Neural cell (in vitro differentiated cells): ENCODE data around the gene BST2. TPM values are rescaled to one million over a fixed set of nuclear protein-coding genes. Genes with fewer than 3 reads are reported as not detected.
A peak's percentile ranks its signal among the peaks of the same experiment; 100 is the strongest.

ENCODE experiments used
- H2AFZ ChIP-seq: fragments of 200-600, 300-800 bp; sonication (generic), shearing (Covaris generic); 2 replicates; pipeline ENCODE4 v1.6.0; 2014; ENCODE audit warnings: low read depth, mild to moderate bottlenecking, antibody characterized with exemption, low read length, moderate library complexity
- H3F3A ChIP-seq: fragments of 200-600 bp; shearing (Covaris generic); 2 replicates; pipeline ENCODE4 v1.6.1; 2016; ENCODE audit warnings: mild to moderate bottlenecking, moderate library complexity, mixed read lengths, antibody characterized with exemption, low read length; ENCODE audit not compliant: insufficient read depth, poor library complexity, severe bottlenecking
- H3K27ac ChIP-seq: fragments of 200-600, 300-800 bp; sonication (generic), shearing (Covaris generic); 2 replicates; pipeline ENCODE4 v1.5.1; 2014; ENCODE audit warnings: mild to moderate bottlenecking, low read length, moderate library complexity
- H3K27me3 ChIP-seq: fragments of 300-800, 200-600 bp; sonication (generic), shearing (Covaris generic); 2 replicates; pipeline ENCODE4 v1.6.0; 2014; ENCODE audit warnings: mild to moderate bottlenecking, low read depth, low read length, moderate library complexity; ENCODE audit not compliant: insufficient read depth
- H3K36me3 ChIP-seq: fragments of 300-800, 200-600 bp; sonication (generic), shearing (Covaris generic); 2 replicates; pipeline ENCODE4 v1.5.1; 2014; ENCODE audit warnings: mild to moderate bottlenecking, antibody characterized with exemption, low read length, moderate library complexity; ENCODE audit not compliant: insufficient read depth
- H3K4me2 ChIP-seq: fragments of 300-800, 200-600 bp; sonication (generic), shearing (Covaris generic); 2 replicates; pipeline ENCODE4 v1.6.0; 2014; ENCODE audit warnings: mild to moderate bottlenecking, low read length
- H3K4me3 ChIP-seq: fragments of 300-800, 200-600 bp; sonication (generic), shearing (Covaris generic); 2 replicates; pipeline ENCODE4 v1.5.1; 2014; ENCODE audit warnings: mild to moderate bottlenecking, low read length, moderate library complexity
- H3K79me2 ChIP-seq: fragments of 200-600 bp; shearing (Covaris generic); replicated peaks from 2 replicates; pipeline ENCODE4 v1.6.0; 2014; ENCODE audit warnings: mild to moderate bottlenecking, low read length, moderate library complexity; ENCODE audit not compliant: insufficient read depth
- H3K9ac ChIP-seq: fragments of 300-800, 200-600 bp; sonication (generic), shearing (Covaris generic); 2 replicates; pipeline ENCODE4 v1.6.1; 2016; ENCODE audit warnings: mild to moderate bottlenecking, low read length, mixed read lengths
- H3K9me2 ChIP-seq: fragments of 200-600 bp; shearing (Covaris generic); 2 replicates; pipeline ENCODE4 v1.6.1; 2016; ENCODE audit warnings: mild to moderate bottlenecking, low read length, mixed read lengths; ENCODE audit not compliant: insufficient read depth
- H3K9me3 ChIP-seq: fragments of 200-600, 300-800 bp; sonication (generic), shearing (Covaris generic); 2 replicates; pipeline ENCODE4 v1.6.1; 2016; ENCODE audit warnings: mild to moderate bottlenecking, mixed run types, low read length, moderate library complexity, mixed read lengths
- H4K20me1 ChIP-seq: fragments of 200-600 bp; shearing (Covaris generic); 2 replicates; pipeline ENCODE4 v1.6.1; 2016; ENCODE audit warnings: mild to moderate bottlenecking, mixed run types; ENCODE audit not compliant: insufficient read depth
- EP300 ChIP-seq: fragments of 450-650 bp; conservative IDR thresholded peaks from 2 replicates; pipeline ENCODE4 v1.6.1; 2014; ENCODE audit warnings: antibody characterized with exemption, mild to moderate bottlenecking, moderate library complexity; ENCODE audit not compliant: poor library complexity, severe bottlenecking
- EZH2 ChIP-seq: fragments of 200-600, 300-800 bp; shearing (Covaris generic), sonication (generic); IDR thresholded peaks from 2 replicates; pipeline ENCODE4 v1.6.1; 2014; ENCODE audit warnings: antibody characterized with exemption, low read length, borderline replicate concordance, mild to moderate bottlenecking; ENCODE audit not compliant: insufficient read depth, poor library complexity, severe bottlenecking
- MXI1 ChIP-seq: fragments of 450-650 bp; conservative IDR thresholded peaks from 2 replicates; pipeline ENCODE4 v1.6.1; 2014; ENCODE audit warnings: antibody characterized with exemption, mild to moderate bottlenecking; ENCODE audit not compliant: poor library complexity, severe bottlenecking
- POLR2AphosphoS5 ChIP-seq: IDR thresholded peaks from 2 replicates; pipeline ENCODE4 v1.6.1; 2012
- RAD21 ChIP-seq: fragments of 450-650 bp; conservative IDR thresholded peaks from 2 replicates; pipeline ENCODE4 v1.6.1; 2014; ENCODE audit warnings: antibody characterized with exemption, mild to moderate bottlenecking, moderate library complexity
- SMC3 ChIP-seq: fragments of 450-650 bp; conservative IDR thresholded peaks from 2 replicates; pipeline ENCODE4 v1.6.1; 2014; ENCODE audit warnings: antibody characterized with exemption, mild to moderate bottlenecking, moderate library complexity; ENCODE audit not compliant: poor library complexity
- TAF1 ChIP-seq: IDR thresholded peaks from 2 replicates; pipeline ENCODE4 v1.6.1; 2012; ENCODE audit warnings: low read depth
- polyA plus RNA-seq: library from polyadenylated mRNA; depleted of rRNA; stranded (reverse); fragments of >200 nt; gene quantifications from 2 replicates; pipeline ENCODE4 v1.2.3, GENCODE V29; 2014
- TF ChIP-seq, protein P1 (sequence below): IDR thresholded peaks from 2 replicates; pipeline ENCODE4 v1.6.1; 2012; ENCODE audit warnings: borderline replicate concordance
- TF ChIP-seq, protein P2 (sequence below): fragments of 450-650 bp; IDR thresholded peaks from 2 replicates; pipeline ENCODE4 v1.5.1; 2014; ENCODE audit warnings: antibody characterized with exemption, mild to moderate bottlenecking, moderate library complexity; ENCODE audit not compliant: poor library complexity, severe bottlenecking

The BST2 gene
- polyA plus RNA-seq, 1 donor from 2014 or later = not detected

DNA sequence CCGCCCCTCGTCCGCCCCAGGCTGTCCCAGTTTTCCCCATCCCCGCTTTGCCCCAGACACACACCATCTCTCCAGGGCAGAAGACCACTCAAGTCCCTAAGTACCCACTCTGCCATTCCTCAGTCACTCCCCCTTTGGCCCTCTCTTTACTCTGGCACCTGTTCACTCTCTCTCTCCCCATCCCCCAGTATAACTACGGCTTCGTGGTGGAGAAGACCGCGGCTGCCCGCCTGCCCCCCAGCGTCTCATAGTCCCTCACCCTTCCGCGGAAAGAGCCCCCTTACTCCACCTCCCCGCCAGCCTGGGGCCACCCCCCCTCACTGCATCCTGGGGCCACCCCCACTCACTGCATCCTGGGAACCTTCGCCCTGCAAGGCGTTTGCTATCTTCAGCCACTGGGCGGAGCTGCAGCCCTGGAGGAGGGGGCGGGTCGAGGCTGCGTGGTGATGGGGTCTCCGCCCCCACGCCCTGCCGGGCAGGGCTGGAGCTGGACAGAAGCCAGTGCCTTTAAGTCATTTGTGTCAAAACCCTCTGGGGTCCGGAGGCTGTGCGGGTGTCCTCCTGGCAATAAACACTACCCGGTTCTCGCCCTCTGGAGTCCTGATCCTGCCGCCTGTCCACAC is 19.4 kb upstream of the BST2 start:
- H2AFZ ChIP-seq = no peak overlapping the region
- H3K4me2 ChIP-seq = no peak overlapping the region
- TF ChIP-seq, protein P1, sequence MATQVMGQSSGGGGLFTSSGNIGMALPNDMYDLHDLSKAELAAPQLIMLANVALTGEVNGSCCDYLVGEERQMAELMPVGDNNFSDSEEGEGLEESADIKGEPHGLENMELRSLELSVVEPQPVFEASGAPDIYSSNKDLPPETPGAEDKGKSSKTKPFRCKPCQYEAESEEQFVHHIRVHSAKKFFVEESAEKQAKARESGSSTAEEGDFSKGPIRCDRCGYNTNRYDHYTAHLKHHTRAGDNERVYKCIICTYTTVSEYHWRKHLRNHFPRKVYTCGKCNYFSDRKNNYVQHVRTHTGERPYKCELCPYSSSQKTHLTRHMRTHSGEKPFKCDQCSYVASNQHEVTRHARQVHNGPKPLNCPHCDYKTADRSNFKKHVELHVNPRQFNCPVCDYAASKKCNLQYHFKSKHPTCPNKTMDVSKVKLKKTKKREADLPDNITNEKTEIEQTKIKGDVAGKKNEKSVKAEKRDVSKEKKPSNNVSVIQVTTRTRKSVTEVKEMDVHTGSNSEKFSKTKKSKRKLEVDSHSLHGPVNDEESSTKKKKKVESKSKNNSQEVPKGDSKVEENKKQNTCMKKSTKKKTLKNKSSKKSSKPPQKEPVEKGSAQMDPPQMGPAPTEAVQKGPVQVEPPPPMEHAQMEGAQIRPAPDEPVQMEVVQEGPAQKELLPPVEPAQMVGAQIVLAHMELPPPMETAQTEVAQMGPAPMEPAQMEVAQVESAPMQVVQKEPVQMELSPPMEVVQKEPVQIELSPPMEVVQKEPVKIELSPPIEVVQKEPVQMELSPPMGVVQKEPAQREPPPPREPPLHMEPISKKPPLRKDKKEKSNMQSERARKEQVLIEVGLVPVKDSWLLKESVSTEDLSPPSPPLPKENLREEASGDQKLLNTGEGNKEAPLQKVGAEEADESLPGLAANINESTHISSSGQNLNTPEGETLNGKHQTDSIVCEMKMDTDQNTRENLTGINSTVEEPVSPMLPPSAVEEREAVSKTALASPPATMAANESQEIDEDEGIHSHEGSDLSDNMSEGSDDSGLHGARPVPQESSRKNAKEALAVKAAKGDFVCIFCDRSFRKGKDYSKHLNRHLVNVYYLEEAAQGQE = no peak
- TF ChIP-seq, protein P2, sequence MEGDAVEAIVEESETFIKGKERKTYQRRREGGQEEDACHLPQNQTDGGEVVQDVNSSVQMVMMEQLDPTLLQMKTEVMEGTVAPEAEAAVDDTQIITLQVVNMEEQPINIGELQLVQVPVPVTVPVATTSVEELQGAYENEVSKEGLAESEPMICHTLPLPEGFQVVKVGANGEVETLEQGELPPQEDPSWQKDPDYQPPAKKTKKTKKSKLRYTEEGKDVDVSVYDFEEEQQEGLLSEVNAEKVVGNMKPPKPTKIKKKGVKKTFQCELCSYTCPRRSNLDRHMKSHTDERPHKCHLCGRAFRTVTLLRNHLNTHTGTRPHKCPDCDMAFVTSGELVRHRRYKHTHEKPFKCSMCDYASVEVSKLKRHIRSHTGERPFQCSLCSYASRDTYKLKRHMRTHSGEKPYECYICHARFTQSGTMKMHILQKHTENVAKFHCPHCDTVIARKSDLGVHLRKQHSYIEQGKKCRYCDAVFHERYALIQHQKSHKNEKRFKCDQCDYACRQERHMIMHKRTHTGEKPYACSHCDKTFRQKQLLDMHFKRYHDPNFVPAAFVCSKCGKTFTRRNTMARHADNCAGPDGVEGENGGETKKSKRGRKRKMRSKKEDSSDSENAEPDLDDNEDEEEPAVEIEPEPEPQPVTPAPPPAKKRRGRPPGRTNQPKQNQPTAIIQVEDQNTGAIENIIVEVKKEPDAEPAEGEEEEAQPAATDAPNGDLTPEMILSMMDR = peak; percentile 44
- no peak for TF ChIP-seq EP300
- TF ChIP-seq RAD21 = peak; percentile 31
- peak; percentile 16 for TF ChIP-seq SMC3

DNA sequence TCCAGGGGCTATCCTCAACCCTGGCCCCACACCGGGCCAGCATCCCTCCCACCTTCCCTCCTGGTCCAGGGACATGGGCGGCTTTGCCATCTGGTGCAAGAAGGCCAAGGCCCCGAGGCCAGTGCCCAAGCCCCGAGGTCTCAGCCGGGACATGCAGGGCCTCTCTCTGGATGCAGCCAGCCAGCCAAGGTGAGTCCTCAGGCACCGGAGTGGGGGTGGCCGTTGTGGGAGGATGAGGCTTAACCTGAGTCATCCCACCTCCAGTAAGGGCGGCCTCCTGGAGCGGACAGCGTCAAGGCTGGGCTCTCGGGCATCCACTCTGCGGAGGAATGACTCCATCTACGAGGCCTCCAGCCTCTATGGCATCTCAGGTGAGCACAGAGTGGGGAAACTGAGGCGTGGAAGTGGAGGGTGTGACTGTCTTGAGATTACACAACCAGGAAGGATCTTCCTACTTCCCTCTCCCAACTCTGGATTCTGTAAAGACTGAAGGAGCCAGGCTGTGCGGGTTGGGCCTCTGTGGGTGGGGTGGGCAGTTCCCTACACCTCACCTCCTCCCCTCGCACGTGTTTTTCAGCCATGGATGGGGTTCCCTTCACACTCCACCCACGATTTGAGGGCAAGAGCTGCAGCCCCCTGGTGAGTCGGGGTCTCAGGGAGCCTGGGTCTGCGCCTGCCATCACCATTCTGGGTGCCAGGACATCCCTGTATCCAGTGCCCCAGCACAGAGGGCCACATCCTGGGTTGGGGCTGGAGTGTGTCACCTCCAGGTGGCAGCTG is 18.2 kb upstream of the BST2 start:
- Histone ChIP-seq H3K27ac (no peak overlapping the region), H3F3A (peaks cover 3% of the 10 kb centered on the region), H2AFZ (no peak overlapping the region), H3K9me2 (no peaks in the 10 kb centered on the region), H3K27me3 (no peaks in the 10 kb centered on the region), H3K9me3 (no peaks in the 10 kb centered on the region), H3K4me3 (no peak overlapping the region), H4K20me1 (no peaks in the 10 kb centered on the region), H3K4me2 (no peak overlapping the region), H3K36me3 (no peaks in the 10 kb centered on the region), H3K9ac (no peak overlapping the region), H3K79me2 (no peaks in the 10 kb centered on the region)
- TF ChIP-seq POLR2AphosphoS5 (no peak), TAF1 (no peak), EZH2 (no peak), EP300 (no peak), RAD21 (no peak), MXI1 (no peak), SMC3 (no peak)
- TF ChIP-seq, protein P2 = no peak
- TF ChIP-seq, protein P1 = no peak

More for the DNA sequence above, 19.4 kb upstream of the BST2 start:
- Histone ChIP-seq H3K9me3 (no peaks in the 10 kb centered on the region), H3K9me2 (no peaks in the 10 kb centered on the region), H3K9ac (no peak overlapping the region), H3F3A (no peaks in the 10 kb centered on the region), H3K27ac (no peak overlapping the region), H3K79me2 (no peaks in the 10 kb centered on the region), H3K27me3 (no peaks in the 10 kb centered on the region), H3K4me3 (no peak overlapping the region), H3K36me3 (no peaks in the 10 kb centered on the region), H4K20me1 (no peaks in the 10 kb centered on the region)
